Measurements from ENCODE around the gene MEPCE. TPM values are rescaled to one million over a fixed set of nuclear protein-coding genes. Genes with fewer than 3 reads are reported as not detected.
"Not testable (repeated sequence)": the region's sequence is repeated elsewhere in the genome, so short reads cannot be mapped to it uniquely, and the experiment has no call there.

The MEPCE gene
- total RNA-seq, 2 experiments from 2014 or later, result 49.1 to 50.5 TPM

DNA sequence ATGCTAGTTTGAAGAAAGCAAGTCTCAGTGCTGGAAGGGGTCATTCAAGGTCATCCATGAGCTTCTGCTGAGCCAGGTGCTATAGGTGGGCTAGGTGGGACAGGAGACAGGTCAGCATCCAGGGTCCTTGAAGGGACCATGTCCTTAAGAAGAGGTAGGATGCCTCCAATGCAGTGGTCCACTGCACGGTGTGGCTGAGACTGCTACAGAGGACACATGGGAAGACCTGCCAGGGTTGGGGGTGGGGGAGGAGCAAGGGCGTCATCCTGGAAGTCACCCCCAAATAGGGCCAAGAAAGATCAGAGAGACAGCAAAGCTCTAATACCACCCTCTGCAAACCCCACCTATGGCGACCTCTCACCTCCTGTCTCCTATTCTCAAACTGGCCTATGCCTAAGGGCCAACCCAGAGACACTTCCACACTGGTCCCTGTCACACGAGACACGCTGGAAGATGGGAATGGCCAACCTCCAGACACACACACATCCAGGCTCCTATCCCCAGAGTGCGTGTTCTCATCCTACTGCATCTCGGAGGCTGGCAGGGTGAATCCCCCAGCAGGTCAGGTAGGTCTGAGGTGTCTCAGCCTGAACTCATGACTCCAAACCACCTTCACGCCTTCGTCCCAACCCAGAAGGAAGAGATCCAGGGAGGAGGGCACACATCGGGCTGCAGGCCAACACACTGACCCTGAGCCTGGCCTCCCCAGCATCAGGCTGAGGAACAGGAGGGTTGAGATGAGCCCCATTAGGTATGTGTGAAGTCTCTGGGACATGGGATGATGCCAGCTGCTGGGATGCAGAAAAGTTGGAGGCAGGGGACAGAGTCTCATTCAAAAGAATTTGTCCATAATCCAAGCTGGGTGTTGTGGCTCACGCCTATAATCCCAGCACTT lies 12.3 kb downstream of the MEPCE start:
- H3K36me3 Mint-ChIP-seq (ENCODE audit: low read depth), result no peaks in the 10 kb centered on the region
- H3K27me3 Mint-ChIP-seq, result no peaks in the 10 kb centered on the region
- DNase-seq, result no peak
- no peak overlapping the region for H3K4me3 Mint-ChIP-seq
- no peaks in the 10 kb centered on the region for H3K9me3 Mint-ChIP-seq
- H3K4me1 Mint-ChIP-seq, result peaks cover 33% of the 10 kb centered on the region
- H3K27ac Mint-ChIP-seq, result no peak overlapping the region
- CTCF ChIA-PET, result interaction anchor here (1.2 to 2.6 kb wide), 3 partner anchors 8 to 41 kb away, joined by 3 to 8 read pairs (median 6); no protein-coding TSS in a partner anchor
- POLR2A ChIA-PET, result no interaction called here

DNA sequence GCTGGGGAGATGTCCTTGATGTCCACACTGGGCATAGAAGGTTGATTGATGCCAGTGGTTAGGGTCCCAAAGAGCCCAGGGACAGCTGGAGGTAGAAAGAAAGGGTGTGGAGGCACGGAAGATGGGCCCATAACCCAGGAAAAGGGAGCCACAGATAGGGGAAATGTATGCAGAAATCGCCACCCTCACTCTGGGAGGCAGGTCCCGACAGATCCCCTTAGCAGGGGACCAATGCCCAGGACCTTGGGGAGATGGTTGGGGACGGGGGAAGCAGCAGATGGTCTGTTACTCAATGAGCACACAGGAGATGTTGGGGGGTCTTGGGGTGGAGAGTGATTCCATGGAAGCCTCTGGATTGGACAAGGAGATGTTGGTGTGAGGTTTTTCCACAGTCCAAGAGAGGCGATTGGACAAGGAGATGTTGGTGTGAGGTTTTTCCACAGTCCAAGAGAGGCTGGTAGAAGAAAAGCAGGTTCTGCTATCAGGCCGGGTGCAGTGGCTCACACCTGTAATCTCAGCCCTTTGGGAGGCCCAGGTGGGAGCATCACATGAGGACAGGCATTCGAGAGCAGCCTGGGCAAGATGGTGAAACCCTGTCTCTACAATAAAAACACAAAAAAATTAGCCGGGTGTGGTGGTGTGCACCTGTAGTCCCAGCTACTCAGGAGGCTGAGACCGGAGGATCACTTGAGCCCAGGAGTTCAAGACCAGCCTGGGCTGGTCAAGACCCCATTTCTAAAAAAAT lies 13.6 kb downstream of the MEPCE start:
- Mint-ChIP-seq H3K27ac (peak overlapping the region; percentile 68), H3K27me3 (no peaks in the 10 kb centered on the region), H3K4me1 (peaks cover 28% of the 10 kb centered on the region), H3K4me3 (no peak overlapping the region), H3K36me3 (ENCODE audit: low read depth) (no peaks in the 10 kb centered on the region), H3K9me3 (no peaks in the 10 kb centered on the region)
- CTCF ChIA-PET, result interaction anchor here (0.6 to 1.4 kb wide), 3 partner anchors 12 to 267 kb away, joined by 3 to 6 read pairs (median 3); no protein-coding TSS in a partner anchor
- DNase-seq, result no peak
- POLR2A ChIA-PET, result no interaction called here

DNA sequence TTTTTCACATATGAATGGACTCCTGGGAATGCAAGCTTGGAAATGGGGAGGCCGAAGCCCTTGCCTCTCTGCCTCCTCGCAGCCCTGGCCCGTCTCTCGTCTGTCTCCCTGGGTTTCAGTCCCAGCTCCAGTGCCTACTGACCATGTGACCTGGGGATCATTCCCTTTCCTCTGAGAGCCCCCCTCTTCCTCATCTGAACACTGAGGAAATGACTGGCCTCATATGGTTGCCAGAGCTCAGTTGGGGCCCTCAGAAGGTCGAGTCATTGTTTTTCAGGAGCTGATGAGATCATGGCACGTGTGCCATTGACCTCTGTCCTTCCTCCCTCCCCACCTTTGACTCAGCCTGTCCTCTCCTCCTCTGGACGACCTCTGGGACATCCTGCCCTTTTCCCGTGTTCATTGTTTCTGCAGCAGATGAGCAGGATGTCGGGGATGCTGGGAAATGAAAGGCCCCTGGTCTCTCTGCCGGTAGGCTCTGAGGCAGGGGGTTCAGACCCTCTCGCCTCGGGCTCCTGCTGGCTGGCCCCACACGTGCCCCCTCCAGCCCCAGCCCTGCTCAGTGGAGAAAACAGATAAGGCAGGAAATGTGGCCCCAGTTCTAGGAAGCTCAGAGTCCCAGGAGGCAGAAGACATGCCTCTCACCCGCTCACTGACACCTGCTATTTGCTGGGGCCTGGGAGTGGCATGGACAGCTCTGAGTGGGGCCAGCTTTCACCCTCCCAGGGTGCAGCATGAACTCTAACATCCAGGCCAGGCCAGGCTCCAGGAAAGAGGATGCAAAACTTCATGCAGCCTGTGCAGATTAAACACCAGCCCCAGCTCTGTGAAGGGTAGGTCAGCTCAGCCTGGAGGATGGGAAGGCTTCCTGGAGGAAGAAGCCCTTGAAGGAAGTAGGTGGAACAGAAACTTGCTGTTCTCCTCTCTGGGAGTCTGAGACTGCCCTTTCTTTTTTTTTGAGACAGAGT lies 15.0 kb downstream of the MEPCE start:
- H3K4me3 Mint-ChIP-seq, result no peak overlapping the region
- H3K27ac Mint-ChIP-seq, result peak overlapping the region; percentile 68
- CTCF ChIA-PET, result interaction anchor here (0.7 to 1.5 kb wide), 6 partner anchors 9 to 173 kb away, joined by 3 to 8 read pairs (median 4); partner anchors contain the start of genes MOSPD3 and PPP1R35
- POLR2A ChIA-PET, result interaction anchor here (1.2 kb wide), 1 partner anchor 11 kb away, joined by 6 read pairs; no protein-coding TSS in a partner anchor
- H3K9me3 Mint-ChIP-seq, result no peaks in the 10 kb centered on the region
- peaks cover 28% of the 10 kb centered on the region for H3K4me1 Mint-ChIP-seq
- DNase-seq, result no peak
- H3K27me3 Mint-ChIP-seq, result no peaks in the 10 kb centered on the region
- no peaks in the 10 kb centered on the region for H3K36me3 Mint-ChIP-seq (ENCODE audit: low read depth)

DNA sequence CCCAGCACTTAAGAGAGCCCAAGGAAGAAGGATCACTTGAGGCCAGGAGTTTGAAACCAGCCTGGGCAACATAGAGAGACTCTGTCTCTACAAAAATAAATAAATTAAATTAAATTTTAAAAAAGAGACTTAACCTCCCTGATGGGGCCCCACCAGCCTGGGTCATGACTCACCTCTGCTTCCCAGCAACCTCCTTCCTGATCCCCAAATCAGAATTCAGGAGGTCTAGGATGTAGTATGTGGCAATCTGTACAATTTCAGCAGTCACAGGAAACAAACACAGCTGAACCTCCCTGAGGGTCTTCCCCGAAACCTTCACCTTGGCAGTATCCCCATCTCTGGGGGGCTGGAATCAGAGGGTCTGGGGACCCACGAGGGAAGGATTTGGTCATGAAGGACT lies 16.4 kb downstream of the MEPCE start:
- peaks cover 37% of the 10 kb centered on the region for H3K4me1 Mint-ChIP-seq

DNA sequence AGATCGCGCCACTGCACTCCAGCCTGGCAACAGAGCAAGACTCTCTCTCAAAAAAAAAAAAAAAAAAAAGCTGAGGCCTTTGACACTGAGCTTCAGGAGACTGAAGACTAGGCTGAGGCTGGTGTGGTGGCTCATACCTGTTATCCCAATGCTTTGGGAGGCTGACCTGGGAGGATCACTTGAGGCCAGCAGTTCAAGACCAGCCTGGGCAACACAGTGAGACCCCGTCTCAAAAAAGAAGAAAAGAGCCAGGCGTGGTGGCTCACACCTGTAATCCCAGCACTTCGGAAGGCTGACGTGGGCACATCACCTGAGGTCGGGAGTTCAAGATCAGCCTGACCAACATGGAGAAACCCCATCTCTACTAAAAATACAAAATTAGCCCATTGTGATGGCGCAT lies 17.7 kb downstream of the MEPCE start:
- peaks cover 37% of the 10 kb centered on the region for H3K4me1 Mint-ChIP-seq
- DNase-seq; H3K27ac Mint-ChIP-seq; H3K27me3 Mint-ChIP-seq; H3K36me3 Mint-ChIP-seq (ENCODE audit: low read depth); H3K4me3 Mint-ChIP-seq; H3K9me3 Mint-ChIP-seq: not testable (repeated sequence)
- ChIA-PET CTCF (interaction anchor here (0.6 to 1.0 kb wide), 2 partner anchors 10 to 257 kb away, joined by 3 to 5 read pairs; no protein-coding TSS in a partner anchor), POLR2A (interaction anchor here (0.6 to 0.7 kb wide), 2 partner anchors 17 to 161 kb away, joined by 3 to 4 read pairs; no protein-coding TSS in a partner anchor)

More for the DNA sequence above, 16.4 kb downstream of the MEPCE start:
- DNase-seq, result no peak
- Mint-ChIP-seq H3K4me3 (no peak overlapping the region), H3K27me3 (no peaks in the 10 kb centered on the region), H3K27ac (no peak overlapping the region), H3K36me3 (ENCODE audit: low read depth) (no peaks in the 10 kb centered on the region), H3K9me3 (no peaks in the 10 kb centered on the region)
- ChIA-PET CTCF (interaction anchor here (0.6 to 1.4 kb wide), 3 partner anchors 9 to 166 kb away, joined by 3 to 5 read pairs (median 3); partner anchors contain the start of gene MOSPD3), POLR2A (no interaction called here)

DNA sequence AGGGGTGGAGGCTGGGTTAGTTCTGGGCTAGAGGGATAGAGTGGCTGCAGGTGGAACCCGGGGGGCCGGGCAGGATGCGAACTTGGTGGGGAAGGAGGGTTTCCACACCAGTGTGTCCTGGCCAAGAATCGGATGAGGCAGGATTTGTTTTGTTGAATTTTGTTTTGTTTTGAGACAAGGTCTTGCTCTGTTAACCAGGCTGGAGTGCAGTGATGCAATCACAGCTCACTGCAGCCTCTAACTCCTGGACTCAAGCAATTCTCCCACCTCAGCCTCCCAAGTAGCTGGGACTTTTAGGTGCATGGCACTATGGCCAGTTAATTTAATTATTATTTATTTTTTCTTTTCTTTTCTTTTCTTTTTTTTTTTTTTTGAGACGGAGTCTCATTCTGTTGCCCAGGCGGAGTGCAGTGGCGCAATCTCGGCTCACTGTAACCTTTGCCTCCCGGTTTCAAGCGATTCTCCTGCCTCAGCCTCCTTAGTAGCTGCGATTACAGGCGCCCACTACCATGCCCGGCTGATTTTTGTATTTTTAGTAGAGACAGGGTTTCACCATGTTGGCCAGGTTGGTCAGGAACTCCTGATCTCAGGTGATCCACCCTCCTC lies 19.7 kb downstream of the MEPCE start:
- H3K27me3 Mint-ChIP-seq, result no peaks in the 10 kb centered on the region
- no peak overlapping the region for H3K27ac Mint-ChIP-seq
- no peak for DNase-seq
- H3K4me1 Mint-ChIP-seq, result peaks cover 29% of the 10 kb centered on the region
- H3K36me3 Mint-ChIP-seq (ENCODE audit: low read depth), result no peaks in the 10 kb centered on the region
- no peak overlapping the region for H3K4me3 Mint-ChIP-seq
- CTCF ChIA-PET, result interaction anchor here (0.6 to 2.3 kb wide), 9 partner anchors 9 to 826 kb away, joined by 3 to 14 read pairs (median 4); partner anchors contain the start of genes MEPCE and ZCWPW1
- no peaks in the 10 kb centered on the region for H3K9me3 Mint-ChIP-seq
- POLR2A ChIA-PET, result no interaction called here

DNA sequence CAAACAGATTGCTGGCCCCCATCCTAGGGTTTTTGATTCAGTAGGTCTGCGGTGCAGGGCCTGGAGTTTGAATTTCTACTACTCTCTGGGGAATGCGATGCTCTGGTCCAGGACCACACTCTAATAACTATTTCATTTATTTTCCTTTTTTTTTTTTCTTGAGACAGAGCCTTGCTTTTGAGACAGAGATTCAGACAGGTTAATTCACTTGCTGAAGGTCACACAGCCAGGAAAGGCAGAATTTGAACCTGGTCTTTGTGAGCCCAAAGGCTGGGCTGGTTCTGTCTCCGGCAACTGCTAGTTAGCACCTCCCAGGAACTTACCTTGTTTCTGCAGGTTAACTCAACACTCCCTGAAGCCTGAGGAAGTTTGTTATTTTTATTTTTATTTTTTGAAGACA lies 22.9 kb downstream of the MEPCE start:
- H3K9me3 Mint-ChIP-seq, result no peaks in the 10 kb centered on the region

DNA sequence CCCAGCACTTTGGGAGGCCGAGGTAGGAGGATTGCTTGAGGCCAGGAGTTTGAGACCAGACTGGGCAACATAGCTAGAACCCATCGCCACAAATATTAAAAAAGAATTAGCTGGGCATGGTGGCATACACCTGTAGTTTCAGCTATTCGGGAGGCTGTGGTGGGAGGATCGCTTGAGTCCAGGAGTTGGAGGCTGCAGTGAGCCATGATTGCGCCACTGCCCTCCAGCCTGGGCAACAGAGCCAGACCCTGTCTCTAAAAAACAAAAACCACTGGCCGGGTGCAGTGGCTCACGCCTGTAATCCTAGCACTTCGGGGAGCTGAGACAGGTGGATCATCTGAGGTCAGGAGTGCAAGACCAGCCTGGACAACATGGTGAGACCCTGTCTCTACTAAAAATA lies 24.2 kb downstream of the MEPCE start:
- CTCF ChIA-PET, result interaction anchor here (0.6 to 2.3 kb wide), 10 partner anchors 9 to 346 kb away, joined by 3 to 9 read pairs (median 4); partner anchors contain the start of gene ZCWPW1
- DNase-seq; H3K4me3 Mint-ChIP-seq; H3K36me3 Mint-ChIP-seq (ENCODE audit: low read depth); H3K27me3 Mint-ChIP-seq; POLR2A ChIA-PET; H3K9me3 Mint-ChIP-seq; H3K27ac Mint-ChIP-seq: not testable (repeated sequence)
- H3K4me1 Mint-ChIP-seq, result peaks cover 28% of the 10 kb centered on the region

More for the DNA sequence above, 22.9 kb downstream of the MEPCE start:
- H3K27me3 Mint-ChIP-seq, result no peaks in the 10 kb centered on the region
- no peak overlapping the region for H3K27ac Mint-ChIP-seq
- no peak overlapping the region for H3K4me3 Mint-ChIP-seq
- DNase-seq, result no peak
- H3K36me3 Mint-ChIP-seq (ENCODE audit: low read depth), result no peaks in the 10 kb centered on the region
- ChIA-PET CTCF (interaction anchor here (0.9 to 1.5 kb wide), 3 partner anchors 93 to 321 kb away, joined by 3 to 4 read pairs (median 3); partner anchors contain the start of gene MOSPD3), POLR2A (no interaction called here)
- peaks cover 26% of the 10 kb centered on the region for H3K4me1 Mint-ChIP-seq

DNA sequence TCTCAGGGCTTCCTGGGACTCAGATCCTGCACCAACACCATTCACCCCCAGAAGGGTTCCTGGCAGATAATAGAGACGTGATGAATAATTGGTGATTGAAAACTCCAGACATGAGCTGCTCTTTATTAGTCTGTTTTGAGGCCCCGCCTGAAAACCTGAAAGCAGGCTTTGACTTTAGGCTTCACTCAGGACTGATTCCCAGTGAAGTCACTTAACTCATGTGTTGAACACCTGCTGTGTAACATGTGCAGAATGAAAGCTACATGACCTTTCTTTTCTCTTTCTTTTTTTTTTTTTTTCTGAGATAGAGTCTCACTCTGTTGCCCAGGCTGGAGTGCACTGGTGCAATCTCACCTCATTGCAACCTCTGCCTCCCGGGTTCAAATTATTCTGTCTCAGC lies 25.6 kb downstream of the MEPCE start:
- Mint-ChIP-seq H3K4me1 (peaks cover 27% of the 10 kb centered on the region), H3K27me3 (no peaks in the 10 kb centered on the region), H3K9me3 (no peaks in the 10 kb centered on the region), H3K27ac (peak overlapping the region; percentile 60), H3K4me3 (no peak overlapping the region), H3K36me3 (ENCODE audit: low read depth) (peaks cover 4% of the 10 kb centered on the region)
- ChIA-PET CTCF (interaction anchor here (0.6 to 2.3 kb wide), 7 partner anchors 10 to 171 kb away, joined by 3 to 9 read pairs (median 3); no protein-coding TSS in a partner anchor), POLR2A (interaction anchor here (0.6 to 0.8 kb wide), 3 partner anchors 15 to 38 kb away, joined by 3 to 9 read pairs (median 6); no protein-coding TSS in a partner anchor)
- DNase-seq, result no peak

DNA sequence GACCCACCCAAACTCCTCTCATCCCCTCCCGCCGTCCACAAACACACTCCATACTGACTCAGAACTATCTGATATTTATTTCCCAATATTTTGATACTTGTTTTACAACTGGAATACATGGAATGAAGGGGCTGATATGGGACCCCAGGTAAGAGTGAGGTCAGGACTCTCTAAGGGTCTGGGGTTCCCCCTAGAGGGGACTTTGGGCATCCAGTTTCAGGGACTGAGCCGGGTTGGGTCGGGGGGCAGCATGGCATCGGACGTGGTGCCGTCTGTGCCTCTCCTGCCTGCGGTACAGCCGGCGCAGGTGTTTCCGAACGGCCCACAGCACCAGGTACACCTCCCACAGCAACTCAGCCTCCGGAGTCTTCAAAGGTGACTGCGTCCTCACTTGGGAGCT lies 26.9 kb downstream of the MEPCE start:
- Mint-ChIP-seq H3K9me3 (no peaks in the 10 kb centered on the region), H3K4me3 (no peak overlapping the region), H3K27me3 (no peaks in the 10 kb centered on the region), H3K36me3 (ENCODE audit: low read depth) (peaks cover 12% of the 10 kb centered on the region), H3K27ac (no peak overlapping the region), H3K4me1 (peaks cover 19% of the 10 kb centered on the region)
- no peak for DNase-seq
- ChIA-PET POLR2A (no interaction called here), CTCF (interaction anchor here (0.6 to 1.3 kb wide), 3 partner anchors 12 to 825 kb away, joined by 3 to 4 read pairs (median 3); no protein-coding TSS in a partner anchor)

DNA sequence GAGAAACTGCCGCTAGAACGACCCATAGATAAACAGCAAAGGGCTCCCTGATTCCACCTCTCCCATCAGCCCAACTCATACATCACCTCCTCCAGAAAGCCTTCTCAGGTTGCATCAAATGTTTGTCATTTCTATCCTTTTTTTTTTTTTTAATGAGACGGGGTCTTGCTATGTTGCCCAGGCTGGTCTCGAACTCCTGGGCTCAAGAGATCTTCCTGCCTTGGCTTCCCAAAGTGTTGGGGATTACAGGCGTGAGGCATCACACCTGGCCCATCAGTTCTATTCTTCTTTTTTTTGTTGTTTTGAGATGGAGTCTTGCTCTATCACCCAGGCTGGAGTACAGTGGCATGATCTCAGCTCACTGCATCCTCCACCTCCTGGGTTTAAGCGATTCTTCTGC lies 27.4 kb downstream of the MEPCE start:
- Mint-ChIP-seq H3K27me3 (no peaks in the 10 kb centered on the region), H3K4me3 (no peak overlapping the region), H3K4me1 (peaks cover 19% of the 10 kb centered on the region), H3K9me3 (no peaks in the 10 kb centered on the region), H3K36me3 (ENCODE audit: low read depth) (peaks cover 14% of the 10 kb centered on the region), H3K27ac (no peak overlapping the region)
- no peak for DNase-seq
- CTCF ChIA-PET, result interaction anchor here (0.6 to 0.7 kb wide), 2 partner anchors 18 to 826 kb away, joined by 3 read pairs; no protein-coding TSS in a partner anchor
- POLR2A ChIA-PET, result no interaction called here

Data from activated CD4-positive, alpha-beta T cell treated with anti-CD3 and anti-CD28 coated beads, Interleukin-2, amount 10 ng/mL, durations not matched to agents 7 days and 5 days (primary cell).